Stomach smooth muscle (tissue), 2 donors: ENCODE results near the gene ALK.

Experiments
- H3K27ac ChIP-seq: one replicate; pipeline ENCODE4 v1.7.0; 2013; ENCODE audit warnings: mild to moderate bottlenecking, low read length, inconsistent platforms
- H3K27me3 ChIP-seq, 2 donors: one replicate each; pipeline ENCODE4 v1.7.0; 2013; ENCODE audit warnings: low read length in 2 of 2; ENCODE audit not compliant: insufficient read depth in 2 of 2, control insufficient read depth in 1 of 2
- H3K36me3 ChIP-seq, 2 donors: one replicate each; pipeline ENCODE4 v1.7.0; 2013; ENCODE audit warnings: low read length in 2 of 2; ENCODE audit not compliant: control insufficient read depth in 2 of 2, insufficient read depth in 2 of 2
- H3K4me1 ChIP-seq: one replicate; pipeline ENCODE4 v1.7.0; 2013; ENCODE audit warnings: low read length; ENCODE audit not compliant: control insufficient read depth, insufficient read depth
- H3K4me3 ChIP-seq, 2 donors: one replicate each; pipeline ENCODE4 v1.7.0; 2013; ENCODE audit warnings: low read length in 2 of 2
- H3K9ac ChIP-seq, 2 donors: one replicate each; pipeline ENCODE4 v1.7.0; 2013; ENCODE audit warnings: low read length in 2 of 2, mild to moderate bottlenecking in 1 of 2
- H3K9me3 ChIP-seq, 2 donors: one replicate each; pipeline ENCODE4 v1.7.0; 2013; ENCODE audit warnings: low read length in 2 of 2; ENCODE audit not compliant: control insufficient read depth in 2 of 2
- donor health status: healthy.
- donor health status: Pancreatic carcinoma.

Gene ALK

DNA sequence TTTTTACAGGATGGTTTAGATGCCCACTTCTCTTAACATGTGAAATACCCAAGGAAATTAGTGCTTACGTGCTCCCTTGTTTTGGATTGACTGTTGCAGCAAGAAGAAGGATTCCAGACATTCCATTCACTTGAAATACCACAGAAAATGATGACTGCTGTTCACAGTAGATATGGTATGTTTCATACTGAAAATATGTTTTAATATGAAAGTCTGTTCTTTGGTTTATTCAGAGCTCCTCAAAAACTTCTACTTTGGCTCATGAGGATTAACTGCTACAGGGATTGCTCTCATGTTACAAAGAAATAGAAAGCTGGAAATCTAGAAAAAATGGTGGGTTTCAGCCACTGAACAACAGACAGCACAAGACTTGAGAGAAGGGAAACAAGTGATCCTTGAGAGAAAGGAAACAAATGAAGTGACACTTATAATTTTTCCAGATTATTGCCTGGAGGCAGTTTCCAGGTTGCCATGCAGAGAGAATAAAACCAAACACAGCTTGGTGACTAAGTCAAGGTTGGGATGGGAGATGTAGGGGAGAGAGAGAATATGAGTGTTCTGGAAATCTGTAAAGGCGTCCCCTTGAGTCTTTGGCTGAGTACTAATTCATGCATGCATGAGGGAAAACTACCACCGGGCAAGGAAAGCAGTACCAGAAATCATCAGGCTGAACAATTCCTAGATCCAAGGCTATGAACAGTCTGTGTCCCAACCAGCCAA lies 458.0 kb downstream of the ALK start:
- H3K27me3 ChIP-seq: no peaks in the 10 kb centered on the region
- H3K4me3 ChIP-seq: no peak overlapping the region
- H3K27ac ChIP-seq: no peak overlapping the region
- H3K9me3 ChIP-seq: no peaks in the 10 kb centered on the region
- no peak overlapping the region for H3K9ac ChIP-seq
- H3K36me3 ChIP-seq: no peaks in the 10 kb centered on the region
- no peaks in the 10 kb centered on the region for H3K4me1 ChIP-seq

GRCh38 chr2:29462293-29462692 lies 459.1 kb downstream of the ALK start:
- no peaks in the 10 kb centered on the region for H3K36me3 ChIP-seq
- H3K9me3 ChIP-seq: no peaks in the 10 kb centered on the region
- no peaks in the 10 kb centered on the region for H3K27me3 ChIP-seq
- no peak overlapping the region for H3K27ac ChIP-seq
- no peaks in the 10 kb centered on the region for H3K4me1 ChIP-seq
- H3K4me3 ChIP-seq: no peak overlapping the region
- no peak overlapping the region for H3K9ac ChIP-seq

- H3K4me3 ChIP-seq: no peak overlapping the region
- no peaks in the 10 kb centered on the region for H3K27me3 ChIP-seq
- H3K27ac ChIP-seq: no peak overlapping the region
- H3K4me1 ChIP-seq: no peaks in the 10 kb centered on the region
- no peak overlapping the region for H3K9ac ChIP-seq
- no peaks in the 10 kb centered on the region for H3K9me3 ChIP-seq
- H3K36me3 ChIP-seq: no peaks in the 10 kb centered on the region
Measured at GRCh38 chr2:29460190-29460589, 461.2 kb downstream of the ALK start.

DNA sequence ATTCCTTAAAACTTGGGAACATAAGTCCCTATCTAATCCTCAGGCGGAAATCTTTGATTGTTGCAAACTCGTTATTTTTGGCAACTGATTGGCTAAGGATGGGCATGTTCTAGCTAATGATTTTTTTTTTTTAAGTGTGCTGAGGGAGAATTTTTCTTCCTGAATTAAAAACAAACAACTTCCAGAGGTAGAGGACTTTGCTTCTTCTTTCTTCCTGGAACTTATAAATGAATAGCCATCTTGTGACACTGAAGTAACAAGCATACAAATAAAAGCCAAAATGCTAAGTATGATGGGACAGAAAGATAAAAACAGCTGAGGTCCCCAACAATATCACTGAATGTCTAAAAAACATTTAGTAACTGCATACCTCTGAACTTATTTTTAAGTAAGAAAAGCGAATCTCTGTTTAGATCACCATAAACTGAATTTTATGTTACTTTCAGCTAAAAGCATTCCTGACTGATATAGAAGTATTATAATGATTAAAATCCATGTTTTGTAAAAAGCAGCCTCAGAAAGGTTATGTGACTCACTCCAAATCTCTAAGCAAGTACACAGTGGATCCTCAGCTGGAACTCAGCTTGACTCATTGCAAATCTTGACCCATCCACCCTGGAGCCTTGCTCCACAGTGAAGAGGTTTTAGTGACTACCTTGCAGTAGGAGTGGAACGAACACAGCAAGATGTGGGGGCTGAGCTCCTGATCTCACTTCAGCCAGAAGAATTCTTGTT lies 461.8 kb downstream of the ALK start:
- no peak overlapping the region for H3K27ac ChIP-seq
- H3K4me3 ChIP-seq: no peak overlapping the region
- no peaks in the 10 kb centered on the region for H3K27me3 ChIP-seq
- H3K9ac ChIP-seq: no peak overlapping the region
- H3K36me3 ChIP-seq: no peaks in the 10 kb centered on the region
- no peaks in the 10 kb centered on the region for H3K4me1 ChIP-seq
- no peaks in the 10 kb centered on the region for H3K9me3 ChIP-seq

- H3K27me3 ChIP-seq: peaks cover 0 to 3% of the 10 kb centered on the region in 2 donors
- no peaks in the 10 kb centered on the region for H3K4me1 ChIP-seq
- no peaks in the 10 kb centered on the region for H3K9me3 ChIP-seq
- H3K9ac ChIP-seq: no peak overlapping the region
- no peak overlapping the region for H3K27ac ChIP-seq
- no peak overlapping the region for H3K4me3 ChIP-seq
- no peaks in the 10 kb centered on the region for H3K36me3 ChIP-seq
Measured at GRCh38 chr2:29456429-29456828, 465.0 kb downstream of the ALK start.

DNA sequence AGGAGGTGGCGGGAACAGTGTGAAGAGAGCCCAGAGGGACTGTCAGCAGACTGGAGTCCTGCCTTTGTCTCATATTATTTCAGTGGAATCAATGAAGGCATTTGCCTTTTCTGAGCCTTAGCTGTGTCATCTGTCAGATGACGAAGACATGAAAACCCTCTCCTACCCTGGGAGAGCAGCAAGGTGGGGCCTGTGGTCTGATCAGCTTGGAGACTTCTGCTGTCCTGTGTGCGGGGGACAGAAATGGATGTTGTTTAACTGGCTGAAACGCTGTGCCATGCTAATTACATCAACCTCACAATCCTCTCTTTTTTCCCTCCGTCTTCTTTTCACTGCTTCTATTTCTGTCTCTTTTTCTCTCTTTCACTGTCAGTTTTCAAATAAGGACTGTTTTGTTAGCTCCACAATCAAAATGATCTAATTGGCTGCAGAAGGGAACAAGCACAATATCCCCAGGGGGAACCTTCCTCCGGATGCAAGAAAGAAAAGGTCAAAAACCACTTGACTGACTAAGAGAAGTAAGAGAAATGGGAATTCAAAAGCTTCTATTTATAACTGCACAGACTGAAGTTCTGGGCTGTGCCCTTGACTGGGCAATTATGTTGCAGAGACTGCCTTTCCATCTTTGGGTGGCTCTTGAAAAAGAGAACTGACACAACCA lies 466.1 kb downstream of the ALK start:
- Histone ChIP-seq H3K4me3 (no peak overlapping the region), H3K4me1 (no peaks in the 10 kb centered on the region), H3K9me3 (no peaks in the 10 kb centered on the region), H3K27ac (no peak overlapping the region), H3K9ac (no peak overlapping the region), H3K27me3 (peaks cover 0 to 3% of the 10 kb centered on the region in 2 donors), H3K36me3 (no peaks in the 10 kb centered on the region)

DNA sequence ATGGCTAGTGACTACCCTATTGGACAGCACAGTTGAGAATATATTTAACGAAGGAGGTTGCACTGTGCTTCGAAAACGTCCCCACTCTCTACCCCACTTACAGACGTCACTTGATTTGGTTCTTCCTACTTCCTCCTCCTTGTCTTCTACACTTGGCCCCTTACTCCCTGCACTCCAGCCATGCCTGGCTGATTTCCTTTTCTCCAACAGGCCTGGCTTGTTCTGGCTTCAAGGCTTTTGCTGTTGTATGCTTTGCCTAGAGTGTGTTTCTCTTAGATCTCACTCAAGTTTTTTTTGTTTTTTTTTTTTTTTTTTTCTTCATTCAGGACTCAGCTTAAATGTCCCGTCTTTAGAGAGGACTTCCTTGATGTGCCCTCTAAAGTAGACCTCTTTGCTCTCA lies 469.4 kb downstream of the ALK start:
- H3K9ac ChIP-seq: no peak overlapping the region
- H3K4me3 ChIP-seq: no peak overlapping the region
- H3K36me3 ChIP-seq: no peaks in the 10 kb centered on the region
- peaks cover 0 to 3% of the 10 kb centered on the region in 2 donors for H3K27me3 ChIP-seq
- H3K27ac ChIP-seq: no peak overlapping the region
- no peaks in the 10 kb centered on the region for H3K4me1 ChIP-seq
- H3K9me3 ChIP-seq: no peaks in the 10 kb centered on the region

GRCh38 chr2:29450596-29451222 lies 470.7 kb downstream of the ALK start:
- H3K36me3 ChIP-seq: no peaks in the 10 kb centered on the region
- no peak overlapping the region for H3K27ac ChIP-seq
- no peak overlapping the region for H3K4me3 ChIP-seq
- H3K27me3 ChIP-seq: peaks cover 0 to 3% of the 10 kb centered on the region in 2 donors
- H3K9ac ChIP-seq: no peak overlapping the region
- H3K9me3 ChIP-seq: no peaks in the 10 kb centered on the region
- no peaks in the 10 kb centered on the region for H3K4me1 ChIP-seq

GRCh38 chr2:29449499-29449898 lies 471.9 kb downstream of the ALK start:
- no peak overlapping the region for H3K27ac ChIP-seq
- no peak overlapping the region for H3K9ac ChIP-seq
- H3K4me3 ChIP-seq: no peak overlapping the region
- H3K27me3 ChIP-seq: peaks cover 0 to 3% of the 10 kb centered on the region in 2 donors
- no peaks in the 10 kb centered on the region for H3K4me1 ChIP-seq
- H3K36me3 ChIP-seq: no peaks in the 10 kb centered on the region
- H3K9me3 ChIP-seq: no peaks in the 10 kb centered on the region

GRCh38 chr2:29448096-29448688 lies 473.2 kb downstream of the ALK start:
- H3K27ac ChIP-seq: no peak overlapping the region
- no peaks in the 10 kb centered on the region for H3K9me3 ChIP-seq
- H3K27me3 ChIP-seq: no peaks in the 10 kb centered on the region
- no peak overlapping the region for H3K4me3 ChIP-seq
- no peaks in the 10 kb centered on the region for H3K36me3 ChIP-seq
- no peak overlapping the region for H3K9ac ChIP-seq
- H3K4me1 ChIP-seq: no peaks in the 10 kb centered on the region
